ENCODE results near the gene TYK2. TPM values are rescaled to one million over a fixed set of nuclear protein-coding genes. Genes with fewer than 3 reads are reported as not detected.

TYK2 gene
- total and polyA plus RNA-seq, 9 of the 15 experiments (the other 6 are each of a cell fraction or from before 2014, with no cell fraction given): 15.0 to 182 (median 85.9) TPM

GRCh38 chr19:10421240-10422045 lies 41.1 kb upstream of the TYK2 start (continued):
- TF ChIP-seq ZBTB9 (CRISPR knock-in tag; IDR thresholded peaks at IDR 0.05) (no peak), MLX (CRISPR knock-in tag; conservative IDR thresholded peaks at IDR 0.05) (no peak), SIN3B (IDR thresholded peaks at IDR 0.05; ENCODE audit: low read depth) (no peak), SMARCA5 (IDR thresholded peaks at IDR 0.05) (0 out of 2 replicates have a peak, but pooled peaks have one; percentile 8), FOXJ2 (tag; IDR thresholded peaks at IDR 0.05) (no peak), ZFP91 (CRISPR knock-in tag; IDR thresholded peaks at IDR 0.05) (no peak), TFE3 (CRISPR knock-in tag; IDR thresholded peaks at IDR 0.05) (no peak), THAP12 (CRISPR knock-in tag; IDR thresholded peaks at IDR 0.05) (0 out of 2 replicates have a peak, but pooled peaks have one; percentile 45), MLLT1 (IDR thresholded peaks at IDR 0.05) (no peak), CBFA2T2 (conservative IDR thresholded peaks at IDR 0.05) (no peak), TAF1 (IDR thresholded peaks at IDR 0.05; ENCODE audit: control insufficient read depth, extremely low read depth, insufficient read depth, low read length, severe bottlenecking) (no peak)

Data from K562 (cell line).